ENCODE data around the gene B4GALT5. TPM values are rescaled to one million over a fixed set of nuclear protein-coding genes. Genes with fewer than 3 reads are reported as not detected.

B4GALT5 gene
- total RNA-seq, 1 experiment from 2014 or later: 92.5 TPM

GRCh38 chr20:49682278-49682677, 31.4 kb downstream of the B4GALT5 start:
- Histone ChIP-seq H3K36me3 (ENCODE audit: control insufficient read depth in 1 of 2, insufficient read depth in 2 of 2, low read length in 2 of 2) (no peaks in the 10 kb centered on the region), H3K27me3 (ENCODE audit: insufficient read depth, low read length) (no peaks in the 10 kb centered on the region), H3K4me3 (replicated peaks in 1 of 2; ENCODE audit: low read depth in 1 of 2, low read length in 2 of 2) (no peak overlapping the region), H3K4me1 (ENCODE audit: control insufficient read depth in 1 of 2, insufficient read depth in 2 of 2, low read length in 2 of 2) (peaks cover 71 to 86% of the 10 kb centered on the region in 2 experiments), H4K20me1 (ENCODE audit: insufficient read depth) (peaks cover 4% of the 10 kb centered on the region; the same call in 1 of the 2 replicates), H3K9ac (ENCODE audit: low read length) (no peak overlapping the region), H3K4me2 (ENCODE audit: low read length) (no peak overlapping the region), H2AFZ (ENCODE audit: low read depth, low read length, poor library complexity, severe bottlenecking) (no peak overlapping the region), H3K79me2 (ENCODE audit: insufficient read depth, low read length) (peaks cover 100% of the 10 kb centered on the region), H3K27ac (ENCODE audit: low read depth, low read length) (no peak overlapping the region), H3K9me3 (ENCODE audit: control insufficient read depth in 1 of 2, insufficient read depth in 1 of 2, low read depth in 1 of 2, low read length in 2 of 2) (no peaks in the 10 kb centered on the region), H3K9me2 (ENCODE audit: insufficient read depth) (no peaks in the 10 kb centered on the region)
- DNase-seq (ENCODE audit: low read depth, low spot score): no peak
- no peak for ATAC-seq
- RAD21 ChIA-PET (ENCODE audit: low non-redundant PET in 1 of 2, low total read pairs in 2 of 2, uncharacterized antibody in 2 of 2, unreplicated experiment in 2 of 2): no interaction called here
- POLR2A ChIA-PET: no interaction called here
- intact Hi-C loops (cut with micrococcal nuclease): no loop called here
- no peak for TF ChIP-seq CTCF (IDR thresholded peaks at IDR 0.05 in 2 of 3, conservative IDR thresholded peaks at IDR 0.05 in 1 of 3; ENCODE audit: borderline replicate concordance in 1 of 3, insufficient read depth in 1 of 3, low read depth in 2 of 3, low read length in 2 of 3)
- no peak for TF ChIP-seq ATF3 (IDR thresholded peaks at IDR 0.05)
- no peak for TF ChIP-seq ZFX (IDR thresholded peaks at IDR 0.05)
- TF ChIP-seq RAD21 (IDR thresholded peaks at IDR 0.05; ENCODE audit: low read depth): no peak
- TF ChIP-seq POLR2A (IDR thresholded peaks at IDR 0.05; ENCODE audit: borderline replicate concordance, extremely low read depth, insufficient read depth, insufficient read length): no peak
- no peak for TF ChIP-seq ELF1 (IDR thresholded peaks at IDR 0.05; ENCODE audit: borderline replicate concordance, low read depth)
- TF ChIP-seq SRF (IDR thresholded peaks at IDR 0.05; ENCODE audit: low read depth): no peak
- TF ChIP-seq ZNF274 (IDR thresholded peaks at IDR 0.05; ENCODE audit: low read depth, low read length): no peak
- TF ChIP-seq JUND (IDR thresholded peaks at IDR 0.05): no peak
- no peak for TF ChIP-seq YY1 (IDR thresholded peaks at IDR 0.05; ENCODE audit: extremely low read depth, insufficient replicate concordance, low read depth, low read length)
- TF ChIP-seq CBX3 (IDR thresholded peaks at IDR 0.05; ENCODE audit: low read depth): no peak
- TF ChIP-seq CEBPB (IDR thresholded peaks at IDR 0.05; ENCODE audit: low read depth): no peak
- TF ChIP-seq EGR1 (IDR thresholded peaks at IDR 0.05; ENCODE audit: low read depth): no peak
- no peak for TF ChIP-seq POLR2AphosphoS5 (IDR thresholded peaks at IDR 0.05; ENCODE audit: low read depth, low read length)
- no peak for TF ChIP-seq TCF7L2 (IDR thresholded peaks at IDR 0.05; ENCODE audit: borderline replicate concordance, extremely low read depth, insufficient read depth, insufficient read length)
- TF ChIP-seq SP1 (IDR thresholded peaks at IDR 0.05; ENCODE audit: low read depth): no peak
- TF ChIP-seq REST (IDR thresholded peaks at IDR 0.05; ENCODE audit: low read depth): no peak
- no peak for TF ChIP-seq EZH2phosphoT487 (IDR thresholded peaks at IDR 0.05; ENCODE audit: borderline replicate concordance)
- BruUV-seq (replicated peaks): no TSS peak
- CTCF ChIA-PET: no interaction called here
